Transverse colon (tissue), 4 donors: ENCODE measurements around the gene EHBP1. TPM values are rescaled to one million over a fixed set of nuclear protein-coding genes. Genes with fewer than 3 reads are reported as not detected.

Experiments used
- DNase-seq: peaks from one replicate; pipeline ENCODE4 v3.0.0-alpha.2; 2019
- H3K27ac ChIP-seq, 4 donors: fragments of 200-600 bp; sonication (generic); 2 replicates each; pipeline ENCODE4 v1.5.1; 2016 to 2018; ENCODE audit warnings: inconsistent platforms in 4 of 4
- H3K27me3 ChIP-seq: fragments of 200-600 bp; sonication (generic); 2 replicates; pipeline ENCODE4 v1.5.1; 2017; ENCODE audit warnings: inconsistent platforms
- H3K36me3 ChIP-seq, 4 donors: fragments of 200-600 bp; sonication (generic); 2 replicates each; pipeline ENCODE4 v1.5.1; 2017 to 2019; ENCODE audit warnings: inconsistent platforms in 4 of 4
- H3K4me1 ChIP-seq, 4 donors: fragments of 200-600 bp; sonication (generic); 2 replicates each; pipeline ENCODE4 v1.5.1; 2017 to 2020; ENCODE audit warnings: inconsistent platforms in 4 of 4
- H3K4me3 ChIP-seq, 4 donors: fragments of 200-600 bp; sonication (generic); 1 replicate in 1 of 4; 2 replicates in 3 of 4; pipeline versions ENCODE4 v1.5.1 to v1.6.1; 2017 to 2019; ENCODE audit warnings: inconsistent platforms in 4 of 4
- H3K9me3 ChIP-seq, 2 donors: fragments of 200-600 bp; sonication (generic); 2 replicates each; pipeline ENCODE4 v1.5.1; 2017 to 2019; ENCODE audit warnings: inconsistent platforms in 2 of 2
- EP300 ChIP-seq: sonication (generic); formaldehyde crosslinking; IDR thresholded peaks from one replicate; pipeline ENCODE4 v1.6.1; 2017; ENCODE audit warnings: antibody characterized with exemption, low read depth
- POLR2A ChIP-seq: fragments of 450-650 bp; IDR thresholded peaks from one replicate; pipeline ENCODE4 v1.6.1; 2016; ENCODE audit warnings: antibody characterized with exemption, mild to moderate bottlenecking, moderate library complexity
- POLR2AphosphoS5 ChIP-seq, 3 donors: sonication (generic); formaldehyde crosslinking; IDR thresholded peaks; one replicate each; pipeline ENCODE4 v1.6.1; 2016; ENCODE audit warnings: antibody characterized with exemption in 3 of 3
- WGBS, 2 donors: methylation state at CpG; one replicate each; pipeline ENCODE4 v1.1.5; 2018; ENCODE audit warnings: low coverage in 1 of 2; 5-methylcytosine and 5-hydroxymethylcytosine counted together
- in situ Hi-C, 4 donors: fragments of 200-750 bp; cut with MboI; loops; one replicate each; pipeline versions ENCODE4 v1.15.0 to v1.15.1; 2017; ENCODE audit warnings: low sequenced_read_pairs in 3 of 4, low pct_ligation_motif_present in 1 of 4, low pct_unique_long_range_greater_than_20kb in 1 of 4
- intact Hi-C: fragments of 100-400 bp; cut with DNase I; formaldehyde crosslinking; loops from one replicate; pipeline ENCODE4 v1.15.1; 2023; ENCODE audit warnings: low total_unique reads
- total RNA-seq, 4 donors: library from RNA; depleted of rRNA; stranded (reverse); fragments of >200 nt; gene quantifications; one replicate each; pipeline ENCODE4 v1.1.0, GENCODE V29; 2016
- TF ChIP-seq, protein P1 (sequence below), 5 experiments: fragments of 200-600 bp in 3 of 5; fragments of 450-650 bp in 2 of 5; sonication (generic) in 3 of 5; IDR thresholded peaks; 1 replicate in 2 of 5; 2 replicates in 3 of 5; pipeline ENCODE4 v1.5.1; 2016 to 2017; ENCODE audit warnings: antibody characterized with exemption in 5 of 5, inconsistent platforms in 3 of 5, mild to moderate bottlenecking in 2 of 5, moderate library complexity in 1 of 5

Gene EHBP1
- total RNA-seq, 4 donors from 2014 or later, result 41.1 to 69.4 (median 47.0) TPM

GRCh38 chr2:62787386-62787785 is 81.9 kb downstream of the EHBP1 start:
- Histone ChIP-seq H3K27me3 (no peaks in the 10 kb centered on the region), H3K36me3 (no peaks in the 10 kb centered on the region), H3K4me1 (peaks cover 4 to 30% (median 11%) of the 10 kb centered on the region in 4 donors), H3K27ac (no peak overlapping the region), H3K9me3 (no peaks in the 10 kb centered on the region), H3K4me3 (no peak overlapping the region)
- WGBS, 2 donors, result 27 to 100% methylated on average over 1 to 2 of the region's 2 CpGs
- in situ Hi-C loops, result no loop called here
- DNase-seq, result no peak
- intact Hi-C loops, result no loop called here
- TF ChIP-seq POLR2A (no peak), POLR2AphosphoS5 (IDR thresholded peaks at IDR 0.05) (no peak), EP300 (no peak)
- TF ChIP-seq, protein P1, sequence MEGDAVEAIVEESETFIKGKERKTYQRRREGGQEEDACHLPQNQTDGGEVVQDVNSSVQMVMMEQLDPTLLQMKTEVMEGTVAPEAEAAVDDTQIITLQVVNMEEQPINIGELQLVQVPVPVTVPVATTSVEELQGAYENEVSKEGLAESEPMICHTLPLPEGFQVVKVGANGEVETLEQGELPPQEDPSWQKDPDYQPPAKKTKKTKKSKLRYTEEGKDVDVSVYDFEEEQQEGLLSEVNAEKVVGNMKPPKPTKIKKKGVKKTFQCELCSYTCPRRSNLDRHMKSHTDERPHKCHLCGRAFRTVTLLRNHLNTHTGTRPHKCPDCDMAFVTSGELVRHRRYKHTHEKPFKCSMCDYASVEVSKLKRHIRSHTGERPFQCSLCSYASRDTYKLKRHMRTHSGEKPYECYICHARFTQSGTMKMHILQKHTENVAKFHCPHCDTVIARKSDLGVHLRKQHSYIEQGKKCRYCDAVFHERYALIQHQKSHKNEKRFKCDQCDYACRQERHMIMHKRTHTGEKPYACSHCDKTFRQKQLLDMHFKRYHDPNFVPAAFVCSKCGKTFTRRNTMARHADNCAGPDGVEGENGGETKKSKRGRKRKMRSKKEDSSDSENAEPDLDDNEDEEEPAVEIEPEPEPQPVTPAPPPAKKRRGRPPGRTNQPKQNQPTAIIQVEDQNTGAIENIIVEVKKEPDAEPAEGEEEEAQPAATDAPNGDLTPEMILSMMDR (IDR thresholded peaks at IDR 0.05), result peak in 2 of 5 experiments; percentile 18

DNA sequence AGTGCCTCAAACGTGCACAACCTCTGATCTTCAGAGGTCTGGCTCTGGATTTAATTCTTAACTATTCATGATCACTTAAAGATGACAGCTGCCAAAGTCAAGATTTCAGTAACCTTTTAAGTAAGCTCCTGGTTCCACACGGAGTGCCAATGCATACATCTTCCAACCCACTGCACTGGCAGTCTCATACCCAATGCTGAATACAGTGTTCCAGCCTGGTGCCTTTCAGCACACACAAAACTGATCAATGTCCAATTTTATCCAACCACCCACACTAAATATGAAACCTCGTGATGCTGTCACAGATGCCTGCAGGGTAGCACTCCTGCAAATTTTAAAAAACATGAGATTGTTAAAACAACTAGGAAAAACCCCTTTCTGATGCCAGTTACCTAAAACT is 84.0 kb downstream of the EHBP1 start:
- Histone ChIP-seq H3K4me3 (no peak overlapping the region), H3K9me3 (no peaks in the 10 kb centered on the region), H3K36me3 (no peaks in the 10 kb centered on the region), H3K4me1 (peaks cover 7 to 37% (median 12%) of the 10 kb centered on the region in 4 donors), H3K27ac (no peak overlapping the region), H3K27me3 (no peaks in the 10 kb centered on the region)
- in situ Hi-C loops (no loop called here), intact Hi-C loops (no loop called here)
- DNase-seq, result no peak
- 48 to 50% methylated on average over 2 to 3 of the region's 3 CpGs for WGBS, 2 donors
- TF ChIP-seq, protein P1 (IDR thresholded peaks at IDR 0.05), result no peak
- no peak for TF ChIP-seq POLR2AphosphoS5 (IDR thresholded peaks at IDR 0.05)
- no peak for TF ChIP-seq POLR2A
- TF ChIP-seq EP300, result no peak

DNA sequence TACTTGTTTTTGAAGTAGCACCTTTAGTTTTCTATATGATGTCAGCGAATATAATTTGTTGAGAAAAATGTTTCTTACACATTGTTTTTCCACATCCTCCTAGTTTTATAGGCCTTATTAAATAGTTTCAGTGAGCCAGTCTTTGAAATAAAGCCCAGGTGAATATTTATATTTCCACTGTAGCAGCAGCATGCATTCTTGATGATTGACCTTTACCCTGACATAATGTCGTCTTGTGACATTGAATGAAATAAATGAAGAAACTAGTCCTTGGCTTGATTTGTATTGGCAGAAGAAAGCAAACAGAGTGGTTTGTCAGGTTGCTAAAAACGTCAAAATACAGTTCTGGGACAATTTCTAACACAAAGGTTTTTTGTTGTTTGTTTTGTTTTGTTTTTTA is 84.4 kb downstream of the EHBP1 start:
- Histone ChIP-seq H3K9me3 (no peaks in the 10 kb centered on the region), H3K36me3 (no peaks in the 10 kb centered on the region), H3K27ac (no peak overlapping the region), H3K27me3 (no peaks in the 10 kb centered on the region), H3K4me1 (peaks cover 9 to 41% (median 14%) of the 10 kb centered on the region in 4 donors), H3K4me3 (no peak overlapping the region)
- TF ChIP-seq, protein P1 (IDR thresholded peaks at IDR 0.05), result no peak
- no peak for TF ChIP-seq EP300
- TF ChIP-seq POLR2AphosphoS5 (IDR thresholded peaks at IDR 0.05), result no peak
- TF ChIP-seq POLR2A, result no peak
- WGBS, 2 donors, result 39 to 49% methylated on average over 3 of the region's 3 CpGs
- DNase-seq, result no peak
- intact Hi-C loops (no loop called here), in situ Hi-C loops (no loop called here)

GRCh38 chr2:62792408-62792807 is 86.9 kb downstream of the EHBP1 start:
- Histone ChIP-seq H3K36me3 (no peaks in the 10 kb centered on the region), H3K4me3 (no peak overlapping the region), H3K27me3 (no peaks in the 10 kb centered on the region), H3K9me3 (no peaks in the 10 kb centered on the region), H3K4me1 (peaks cover 9 to 44% (median 16%) of the 10 kb centered on the region in 4 donors), H3K27ac (no peak overlapping the region)
- in situ Hi-C loops, result no loop called here
- WGBS, 2 donors, result 37 to 66% methylated on average over 2 of the region's 2 CpGs
- intact Hi-C loops, result no loop called here
- TF ChIP-seq, protein P1 (IDR thresholded peaks at IDR 0.05), result no peak
- TF ChIP-seq POLR2A (no peak), POLR2AphosphoS5 (IDR thresholded peaks at IDR 0.05) (no peak), EP300 (no peak)
- no peak for DNase-seq
